Activated CD8-positive, alpha-beta T cell treated with anti-CD3 and anti-CD28 coated beads, Interleukin-2, amount 10 ng/mL, durations not matched to agents 7 days and 5 days (primary cell): ENCODE results near the gene MYO9A. TPM values are rescaled to one million over a fixed set of nuclear protein-coding genes. Genes with fewer than 3 reads are reported as not detected.

Experiments
- ATAC-seq: fragments of 150-1000 bp; cut with Tn5 transposase; one replicate; pipeline ENCODE4 v1.10.0; 2021; ENCODE audit warnings: moderate library complexity
- CTCF ChIA-PET: fragments of 350-600 bp; sonication (Branson Sonifier 250); formaldehyde crosslinking; loops from one replicate; lab custom pipeline; 2021; ENCODE audit warnings: antibody characterized with exemption; lab: Charles Lee
- POLR2A ChIA-PET: fragments of 350-600 bp; sonication (Branson Sonifier 250); formaldehyde crosslinking; loops from one replicate; lab custom pipeline; 2021; ENCODE audit warnings: antibody characterized with exemption; lab: Charles Lee
- DNase-seq: peaks from one replicate; pipeline ENCODE4 v3.0.0-alpha.2; 2020
- H3K27ac Mint-ChIP-seq: one replicate; pipeline ENCODE4 v1.8.0; 2021; ENCODE audit warnings: mild to moderate bottlenecking, mixed read lengths
- H3K27me3 Mint-ChIP-seq: one replicate; pipeline ENCODE4 v1.8.0; 2021; ENCODE audit warnings: low read depth, mixed read lengths
- H3K36me3 Mint-ChIP-seq: one replicate; pipeline ENCODE4 v1.8.0; 2021; ENCODE audit warnings: low read depth, mixed read lengths
- H3K4me1 Mint-ChIP-seq: one replicate; pipeline ENCODE4 v1.8.0; 2021; ENCODE audit warnings: low read depth, mixed read lengths
- H3K4me3 Mint-ChIP-seq: one replicate; pipeline ENCODE4 v1.8.0; 2021; ENCODE audit warnings: mild to moderate bottlenecking, mixed read lengths
- H3K9me3 Mint-ChIP-seq: one replicate; pipeline ENCODE4 v1.8.0; 2022; ENCODE audit warnings: mixed read lengths; ENCODE audit not compliant: insufficient read depth
- total RNA-seq, 2 experiments: library from RNA; stranded (reverse); gene quantifications; one replicate each; pipeline ENCODE4 v1.2.3, GENCODE V29; 2021

The MYO9A gene
- total RNA-seq, 2 experiments from 2014 or later, result 19.0 to 21.3 TPM

GRCh38 chr15:71801935-71802655 lies 315.9 kb downstream of the MYO9A start:
- DNase-seq, result no peak
- POLR2A ChIA-PET, result no interaction called here
- no peak for ATAC-seq
- no peak overlapping the region for H3K27ac Mint-ChIP-seq
- no peaks in the 10 kb centered on the region for H3K4me1 Mint-ChIP-seq
- no peaks in the 10 kb centered on the region for H3K36me3 Mint-ChIP-seq
- H3K4me3 Mint-ChIP-seq, result no peak overlapping the region
- H3K27me3 Mint-ChIP-seq, result peaks cover 7% of the 10 kb centered on the region
- CTCF ChIA-PET, result interaction anchor here (0.7 to 5.9 kb wide), 10 partner anchors 18 to 357 kb away, joined by 3 to 27 read pairs (median 4); no protein-coding TSS in a partner anchor
- no peaks in the 10 kb centered on the region for H3K9me3 Mint-ChIP-seq

DNA sequence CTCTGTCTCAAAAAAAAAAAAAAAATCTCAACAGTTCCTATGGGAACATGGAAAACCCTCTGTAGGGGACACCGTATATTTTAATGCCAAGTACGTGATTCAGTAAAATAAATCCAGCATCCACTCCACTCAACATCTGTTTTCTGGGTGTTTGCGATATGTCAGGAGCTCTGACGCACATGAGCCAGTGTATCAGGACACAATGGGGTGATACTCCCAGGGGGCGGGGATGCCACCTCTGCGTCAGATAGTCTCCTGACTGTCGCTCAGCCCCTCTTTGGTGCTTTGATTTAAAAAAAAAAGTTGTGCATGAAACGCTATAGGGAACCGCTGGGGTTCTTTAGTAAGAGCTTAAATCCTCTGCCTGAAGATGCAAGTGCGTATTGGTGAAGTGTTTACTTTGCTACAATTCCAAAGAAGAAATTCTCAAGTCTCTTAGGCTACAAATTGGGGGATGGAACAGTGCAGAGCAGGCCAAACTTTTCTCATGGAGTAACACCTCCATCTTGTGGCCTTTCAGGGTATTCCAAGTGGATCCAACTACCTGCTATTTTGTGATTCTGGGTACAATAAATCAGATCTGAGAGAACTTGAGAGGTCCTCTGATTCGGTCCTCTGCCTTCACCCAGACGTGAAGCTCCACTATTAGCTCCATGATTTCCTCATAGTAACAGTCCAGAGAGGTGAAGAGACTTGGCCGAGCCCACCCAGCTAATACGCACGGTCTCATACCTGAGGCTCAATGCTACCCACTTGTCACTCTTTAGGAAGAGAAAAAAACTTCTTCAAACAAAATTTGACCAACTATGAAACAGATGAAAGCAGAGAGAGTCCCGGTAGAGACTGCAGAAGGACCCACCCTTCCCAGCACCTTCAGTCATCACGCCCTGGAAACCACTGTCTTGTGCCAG lies 316.9 kb downstream of the MYO9A start:
- CTCF ChIA-PET, result interaction anchor here (0.9 to 5.9 kb wide), 9 partner anchors 17 to 356 kb away, joined by 3 to 27 read pairs (median 5); no protein-coding TSS in a partner anchor
- Mint-ChIP-seq H3K4me3 (no peak overlapping the region), H3K27me3 (peaks cover 7% of the 10 kb centered on the region), H3K9me3 (no peaks in the 10 kb centered on the region), H3K27ac (no peak overlapping the region), H3K36me3 (no peaks in the 10 kb centered on the region), H3K4me1 (no peaks in the 10 kb centered on the region)
- ATAC-seq, result no peak
- POLR2A ChIA-PET, result no interaction called here
- DNase-seq, result peak; percentile 35

- ChIA-PET POLR2A (no interaction called here), CTCF (interaction anchor here (0.6 to 3.7 kb wide), 4 partner anchors 27 to 176 kb away, joined by 3 to 21 read pairs (median 3); no protein-coding TSS in a partner anchor)
- no peak overlapping the region for H3K4me3 Mint-ChIP-seq
- no peaks in the 10 kb centered on the region for H3K9me3 Mint-ChIP-seq
- ATAC-seq, result no peak
- no peak for DNase-seq
- H3K36me3 Mint-ChIP-seq, result no peaks in the 10 kb centered on the region
- H3K27me3 Mint-ChIP-seq, result peaks cover 7% of the 10 kb centered on the region
- H3K4me1 Mint-ChIP-seq, result no peaks in the 10 kb centered on the region
- H3K27ac Mint-ChIP-seq, result no peak overlapping the region
These were observed 317.8 kb downstream of the MYO9A start for GRCh38 chr15:71800190-71800589.

- H3K4me1 Mint-ChIP-seq, result no peaks in the 10 kb centered on the region
- no peaks in the 10 kb centered on the region for H3K9me3 Mint-ChIP-seq
- no peaks in the 10 kb centered on the region for H3K36me3 Mint-ChIP-seq
- ATAC-seq, result no peak
- H3K27ac Mint-ChIP-seq, result no peak overlapping the region
- CTCF ChIA-PET, result no interaction called here
- no peak overlapping the region for H3K4me3 Mint-ChIP-seq
- DNase-seq, result no peak
- peaks cover 5% of the 10 kb centered on the region for H3K27me3 Mint-ChIP-seq
- POLR2A ChIA-PET, result no interaction called here
These were observed 319.3 kb downstream of the MYO9A start for GRCh38 chr15:71798641-71799040.

- H3K27me3 Mint-ChIP-seq, result no peaks in the 10 kb centered on the region
- no peak overlapping the region for H3K27ac Mint-ChIP-seq
- H3K4me3 Mint-ChIP-seq, result no peak overlapping the region
- H3K4me1 Mint-ChIP-seq, result no peaks in the 10 kb centered on the region
- ATAC-seq, result no peak
- ChIA-PET CTCF (no interaction called here), POLR2A (no interaction called here)
- H3K36me3 Mint-ChIP-seq, result no peaks in the 10 kb centered on the region
- no peak for DNase-seq
- H3K9me3 Mint-ChIP-seq, result no peaks in the 10 kb centered on the region
These were observed 325.4 kb downstream of the MYO9A start for GRCh38 chr15:71792521-71792920.

- no peaks in the 10 kb centered on the region for H3K4me1 Mint-ChIP-seq
- POLR2A ChIA-PET, result no interaction called here
- H3K27me3 Mint-ChIP-seq, result no peaks in the 10 kb centered on the region
- H3K27ac Mint-ChIP-seq, result no peak overlapping the region
- no peaks in the 10 kb centered on the region for H3K36me3 Mint-ChIP-seq
- ATAC-seq, result no peak
- H3K4me3 Mint-ChIP-seq, result no peak overlapping the region
- no peak for DNase-seq
- CTCF ChIA-PET, result interaction anchor here (1.7 kb wide), 1 partner anchor 11 kb away, joined by 3 read pairs; no protein-coding TSS in a partner anchor
- H3K9me3 Mint-ChIP-seq, result no peaks in the 10 kb centered on the region
These were observed 326.0 kb downstream of the MYO9A start for GRCh38 chr15:71791975-71792374.

- ChIA-PET CTCF (interaction anchor here (1.7 kb wide), 1 partner anchor 10 kb away, joined by 3 read pairs; no protein-coding TSS in a partner anchor), POLR2A (no interaction called here)
- Mint-ChIP-seq H3K4me3 (no peak overlapping the region), H3K27ac (no peak overlapping the region), H3K9me3 (no peaks in the 10 kb centered on the region), H3K36me3 (no peaks in the 10 kb centered on the region), H3K27me3 (peaks cover 2% of the 10 kb centered on the region), H3K4me1 (no peaks in the 10 kb centered on the region)
- ATAC-seq, result no peak
- no peak for DNase-seq
These were observed 327.9 kb downstream of the MYO9A start for GRCh38 chr15:71790081-71790480.

GRCh38 chr15:71789616-71790015 lies 328.3 kb downstream of the MYO9A start:
- no peaks in the 10 kb centered on the region for H3K36me3 Mint-ChIP-seq
- no peaks in the 10 kb centered on the region for H3K4me1 Mint-ChIP-seq
- H3K27me3 Mint-ChIP-seq, result peaks cover 5% of the 10 kb centered on the region
- CTCF ChIA-PET, result no interaction called here
- no peak overlapping the region for H3K4me3 Mint-ChIP-seq
- no peaks in the 10 kb centered on the region for H3K9me3 Mint-ChIP-seq
- H3K27ac Mint-ChIP-seq, result no peak overlapping the region
- POLR2A ChIA-PET, result no interaction called here
- no peak for ATAC-seq
- no peak for DNase-seq

- Mint-ChIP-seq H3K4me1 (no peaks in the 10 kb centered on the region), H3K27ac (no peak overlapping the region), H3K27me3 (peaks cover 6% of the 10 kb centered on the region), H3K9me3 (no peaks in the 10 kb centered on the region), H3K36me3 (no peaks in the 10 kb centered on the region), H3K4me3 (no peak overlapping the region)
- DNase-seq (no peak), ATAC-seq (no peak)
- ChIA-PET POLR2A (no interaction called here), CTCF (no interaction called here)
These were observed 329.0 kb downstream of the MYO9A start for GRCh38 chr15:71788646-71789579.

DNA sequence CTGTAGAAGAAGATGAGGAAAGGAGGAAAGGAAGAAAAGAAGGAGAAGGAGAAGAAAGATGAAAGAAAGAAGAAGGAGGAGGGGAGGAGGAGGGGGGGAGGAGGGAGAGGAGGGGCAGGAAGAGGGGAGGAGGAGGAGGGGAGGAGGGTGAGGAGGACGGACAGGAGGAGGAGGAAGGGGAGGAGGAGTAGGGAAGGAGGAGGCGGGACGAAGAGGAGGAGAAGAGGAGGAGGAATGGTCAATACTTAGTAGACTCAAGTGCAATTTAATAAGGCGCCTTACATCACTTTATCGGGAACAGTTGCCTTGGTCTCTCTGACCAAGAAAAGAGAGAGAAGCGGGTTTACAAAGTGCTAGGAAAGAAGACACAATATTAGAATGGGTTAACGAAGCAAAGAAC lies 331.3 kb downstream of the MYO9A start:
- H3K27ac Mint-ChIP-seq, result no peak overlapping the region
- H3K4me3 Mint-ChIP-seq, result no peak overlapping the region
- ATAC-seq (no peak), DNase-seq (no peak)
- H3K9me3 Mint-ChIP-seq, result no peaks in the 10 kb centered on the region
- no peaks in the 10 kb centered on the region for H3K4me1 Mint-ChIP-seq
- POLR2A ChIA-PET, result no interaction called here
- CTCF ChIA-PET, result interaction anchor here (1.4 kb wide), 1 partner anchor 35 kb away, joined by 3 read pairs; no protein-coding TSS in a partner anchor
- H3K36me3 Mint-ChIP-seq, result no peaks in the 10 kb centered on the region
- peaks cover 6% of the 10 kb centered on the region for H3K27me3 Mint-ChIP-seq

DNA sequence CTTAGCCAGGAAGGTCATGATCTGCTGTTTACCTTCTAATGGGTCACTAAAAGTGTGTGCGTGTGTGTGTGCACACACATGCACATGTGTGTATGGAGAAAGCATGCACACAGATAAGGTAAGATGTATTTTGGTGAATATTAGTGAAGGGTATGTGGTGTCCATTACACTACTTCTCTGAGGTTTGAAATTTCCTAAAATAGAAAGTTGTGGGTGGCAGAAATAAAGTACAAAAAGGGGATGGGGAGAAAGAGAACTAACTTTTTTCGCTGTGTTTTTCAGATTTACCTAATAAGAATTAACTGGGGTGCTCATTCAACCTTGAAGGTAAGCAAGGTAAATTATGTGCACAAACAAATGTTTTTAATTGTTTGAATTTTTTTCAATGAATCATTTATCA lies 332.0 kb downstream of the MYO9A start:
- no peaks in the 10 kb centered on the region for H3K9me3 Mint-ChIP-seq
- DNase-seq (no peak), ATAC-seq (no peak)
- no peak overlapping the region for H3K27ac Mint-ChIP-seq
- ChIA-PET CTCF (interaction anchor here (0.9 to 1.4 kb wide), 3 partner anchors 18 to 368 kb away, joined by 3 read pairs; no protein-coding TSS in a partner anchor), POLR2A (no interaction called here)
- H3K27me3 Mint-ChIP-seq, result peaks cover 9% of the 10 kb centered on the region
- H3K4me1 Mint-ChIP-seq, result no peaks in the 10 kb centered on the region
- H3K4me3 Mint-ChIP-seq, result no peak overlapping the region
- H3K36me3 Mint-ChIP-seq, result no peaks in the 10 kb centered on the region
